Liver (tissue), 9 donors: ENCODE results near the gene EBF3. TPM values are rescaled to one million over a fixed set of nuclear protein-coding genes. Genes with fewer than 3 reads are reported as not detected.

Source experiments
- DNase-seq: peaks from one replicate; pipeline ENCODE4 v3.0.0-alpha.2; 2017; ENCODE audit warnings: low spot score
- H3K27ac ChIP-seq, 2 donors: one replicate each; pipeline ENCODE4 v1.7.0; 2013; ENCODE audit warnings: inconsistent platforms in 2 of 2, low read length in 2 of 2, control low read depth in 1 of 2, low read depth in 1 of 2, mild to moderate bottlenecking in 1 of 2
- H3K27me3 ChIP-seq, 4 donors: one replicate each; pipeline versions ENCODE4 v1.6.1 to v1.7.0; 2013; ENCODE audit warnings: low read length in 3 of 4, inconsistent platforms in 1 of 4, mild to moderate bottlenecking in 1 of 4, moderate library complexity in 1 of 4; ENCODE audit not compliant: control insufficient read depth in 4 of 4, insufficient read depth in 4 of 4
- H3K36me3 ChIP-seq, 4 donors: one replicate each; pipeline versions ENCODE4 v1.6.1 to v1.7.0; 2013; ENCODE audit warnings: low read length in 3 of 4, mild to moderate bottlenecking in 3 of 4, low read depth in 1 of 4, moderate library complexity in 1 of 4; ENCODE audit not compliant: control insufficient read depth in 4 of 4, insufficient read depth in 3 of 4
- H3K4me1 ChIP-seq, 4 donors: one replicate each; pipeline versions ENCODE4 v1.6.1 to v1.7.0; 2013; ENCODE audit warnings: low read length in 3 of 4, mild to moderate bottlenecking in 3 of 4, moderate library complexity in 1 of 4; ENCODE audit not compliant: control insufficient read depth in 4 of 4, insufficient read depth in 4 of 4
- H3K4me3 ChIP-seq, 3 donors: one replicate each; pipeline versions ENCODE4 v1.6.1 to v1.7.0; 2013; ENCODE audit warnings: low read length in 3 of 3, control low read depth in 1 of 3, low read depth in 1 of 3, mild to moderate bottlenecking in 1 of 3
- H3K9ac ChIP-seq, 2 donors: one replicate each; pipeline ENCODE4 v1.7.0; 2013; ENCODE audit warnings: low read length in 2 of 2, mild to moderate bottlenecking in 2 of 2, moderate library complexity in 2 of 2, control low read depth in 1 of 2, low read depth in 1 of 2
- H3K9me3 ChIP-seq, 4 donors: one replicate each; pipeline versions ENCODE4 v1.6.1 to v1.7.0; 2013; ENCODE audit warnings: low read length in 3 of 4; ENCODE audit not compliant: control insufficient read depth in 4 of 4
- CTCF ChIP-seq: fragments of 150-350 bp; IDR thresholded peaks from 2 replicates; pipeline ENCODE4 v1.5.1; 2017; ENCODE audit warnings: improper control_type of control experiment, low read depth, low read length; ENCODE audit not compliant: missing input control
- EGR1 ChIP-seq, 2 donors: IDR thresholded peaks; 2 replicates each; pipeline ENCODE4 v1.6.1; 2016 to 2018; ENCODE audit warnings: antibody characterized with exemption in 2 of 2, low read depth in 2 of 2
- FOXA2 ChIP-seq: IDR thresholded peaks from 2 replicates; pipeline ENCODE4 v1.6.1; 2016; ENCODE audit warnings: antibody characterized with exemption
- GABPA ChIP-seq, 2 donors: IDR thresholded peaks in 1 of 2; conservative IDR thresholded peaks in 1 of 2; 2 replicates each; pipeline ENCODE4 v1.6.1; 2016; ENCODE audit warnings: antibody characterized with exemption in 2 of 2, mild to moderate bottlenecking in 1 of 2, moderate library complexity in 1 of 2
- HNF4A ChIP-seq, 2 donors: conservative IDR thresholded peaks; 2 replicates each; pipeline ENCODE4 v1.6.1; 2016; ENCODE audit warnings: antibody characterized with exemption in 2 of 2, mild to moderate bottlenecking in 2 of 2
- HNF4G ChIP-seq: IDR thresholded peaks from 2 replicates; pipeline ENCODE4 v1.6.1; 2016; ENCODE audit warnings: antibody characterized with exemption
- MAX ChIP-seq: IDR thresholded peaks from 2 replicates; pipeline ENCODE4 v1.6.1; 2016; ENCODE audit warnings: antibody characterized with exemption
- NR2F2 ChIP-seq: IDR thresholded peaks from 2 replicates; pipeline ENCODE4 v1.6.1; 2016; ENCODE audit warnings: antibody characterized with exemption
- RAD21 ChIP-seq, 2 donors: IDR thresholded peaks; 2 replicates each; pipeline ENCODE4 v1.6.1; 2016; ENCODE audit warnings: antibody characterized with exemption in 2 of 2, mild to moderate bottlenecking in 2 of 2
- REST ChIP-seq: IDR thresholded peaks from 2 replicates; pipeline ENCODE4 v1.6.1; 2016; ENCODE audit warnings: antibody characterized with exemption, mild to moderate bottlenecking
- TAF1 ChIP-seq: conservative IDR thresholded peaks from 2 replicates; pipeline ENCODE4 v1.6.1; 2016; ENCODE audit warnings: antibody characterized with exemption, mild to moderate bottlenecking
- YY1 ChIP-seq: IDR thresholded peaks from 2 replicates; pipeline ENCODE4 v1.6.1; 2016; ENCODE audit warnings: antibody characterized with exemption, mild to moderate bottlenecking
- ZBTB33 ChIP-seq: IDR thresholded peaks from 2 replicates; pipeline ENCODE4 v1.6.1; 2016; ENCODE audit warnings: antibody characterized with exemption
- WGBS: extraction: QIAGEN DNeasy Blood & Tissue Kit; methylation state at CpG from one replicate; pipeline ENCODE4 v1.1.7; 2013; 5-methylcytosine and 5-hydroxymethylcytosine counted together
- polyA plus RNA-seq, 2 donors: library from polyadenylated mRNA; stranded (reverse) in 1 of 2; unstranded in 1 of 2; fragments of 200-250 nt in 1 of 2; fragments of >200 nt in 1 of 2; fragmentation: Nextera tagmentation in 1 of 2; extraction: Ambion mirVana in 1 of 2; gene quantifications; one replicate each; pipeline versions ENCODE4 v1.2.1 to v1.2.3, GENCODE V29; 2013 to 2015
- total RNA-seq, 2 donors: library from RNA; depleted of rRNA; stranded (reverse); fragments of >200 nt; gene quantifications; one replicate each; pipeline ENCODE4 v1.2.3, GENCODE V29; 2014
- TF ChIP-seq, protein P1 (sequence below): IDR thresholded peaks from 2 replicates; pipeline ENCODE4 v1.6.1; 2016; ENCODE audit warnings: antibody characterized with exemption
- donor health status: healthy.
- donor health status: healthy.
- donor health status: healthy.
- donor health status: healthy.
- donor health status: healthy.

EBF3 gene
- total and polyA plus RNA-seq, 4 donors: 0.02 to 0.08 TPM; not detected in 2

DNA sequence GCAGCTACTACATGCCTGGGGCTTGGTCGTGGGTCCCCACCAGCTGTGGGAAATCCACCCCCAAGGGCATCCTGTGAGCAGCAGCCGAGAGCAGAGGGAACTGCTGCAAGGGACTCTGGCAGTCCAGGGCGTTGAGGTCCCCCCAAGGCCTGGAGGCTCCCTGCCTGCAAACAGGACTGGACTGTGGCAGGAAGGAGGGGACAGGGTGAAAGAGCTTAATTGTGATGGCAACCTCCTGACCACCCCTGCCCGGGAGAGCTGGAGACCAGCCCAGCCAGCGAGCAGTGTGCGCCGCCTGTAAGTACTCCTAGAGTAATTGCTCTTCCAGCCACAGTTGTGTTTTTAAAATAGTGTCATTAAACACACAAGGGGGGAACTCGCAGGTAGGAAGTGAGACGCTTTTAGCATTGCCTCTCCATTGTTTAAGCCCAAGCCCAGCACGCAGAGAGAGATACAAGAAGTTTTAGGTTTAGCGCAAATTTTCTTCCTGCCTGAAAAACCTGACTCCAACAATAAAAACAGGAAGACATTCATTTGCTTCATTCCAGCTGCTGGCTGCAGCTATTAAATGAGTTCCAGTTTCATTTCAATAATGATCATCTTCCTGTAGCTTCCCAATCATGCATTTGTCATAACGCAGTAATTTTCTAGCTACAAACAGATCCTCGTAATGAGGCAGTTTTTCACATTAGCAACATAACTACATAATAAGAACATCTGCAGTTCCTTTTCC is 111.1 kb downstream of the EBF3 start:
- H3K9me3 ChIP-seq: peaks cover 0 to 9% (median 0%) of the 10 kb centered on the region in 4 donors
- H3K9ac ChIP-seq: no peak overlapping the region
- H3K4me3 ChIP-seq: peak overlapping the region in 1 of 3 donors; percentile 8
- no peaks in the 10 kb centered on the region for H3K27me3 ChIP-seq
- DNase-seq: no peak
- TF ChIP-seq RAD21 (IDR thresholded peaks at IDR 0.05) (no peak), NR2F2 (no peak), REST (no peak), GABPA (IDR thresholded peaks at IDR 0.05 in 1 of 2, conservative IDR thresholded peaks at IDR 0.05 in 1 of 2) (no peak), TAF1 (no peak), CTCF (no peak)
- TF ChIP-seq, protein P1, sequence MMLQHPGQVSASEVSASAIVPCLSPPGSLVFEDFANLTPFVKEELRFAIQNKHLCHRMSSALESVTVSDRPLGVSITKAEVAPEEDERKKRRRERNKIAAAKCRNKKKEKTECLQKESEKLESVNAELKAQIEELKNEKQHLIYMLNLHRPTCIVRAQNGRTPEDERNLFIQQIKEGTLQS: no peak
- H3K27ac ChIP-seq: no peak overlapping the region
- no peaks in the 10 kb centered on the region for H3K36me3 ChIP-seq
- WGBS: 48% methylated on average over 13 of the region's 13 CpGs
- H3K4me1 ChIP-seq: peaks cover 0 to 10% (median 8%) of the 10 kb centered on the region in 4 donors

- Histone ChIP-seq H3K9ac (no peak overlapping the region), H3K4me1 (peaks cover 0 to 10% (median 8%) of the 10 kb centered on the region in 4 donors), H3K27me3 (no peaks in the 10 kb centered on the region), H3K9me3 (peaks cover 0 to 9% (median 0%) of the 10 kb centered on the region in 4 donors), H3K36me3 (no peaks in the 10 kb centered on the region), H3K4me3 (no peak overlapping the region), H3K27ac (no peak overlapping the region)
- 92% methylated on average over 19 of the region's 19 CpGs for WGBS
- TF ChIP-seq YY1 (no peak), EGR1 (IDR thresholded peaks at IDR 0.05; ENCODE audit: low read depth in 2 of 2) (no peak), HNF4G (no peak), CTCF (no peak), FOXA2 (no peak), ZBTB33 (no peak), HNF4A (conservative IDR thresholded peaks at IDR 0.05) (no peak), MAX (no peak), REST (no peak), GABPA (IDR thresholded peaks at IDR 0.05 in 1 of 2, conservative IDR thresholded peaks at IDR 0.05 in 1 of 2) (no peak)
- TF ChIP-seq, protein P1: no peak
- no peak for DNase-seq
These were observed 112.0 kb downstream of the EBF3 start for GRCh38 chr10:129851941-129852640.
